K562 (cell line): Measurements from ENCODE around the gene IL17RB. TPM values are rescaled to one million over a fixed set of nuclear protein-coding genes. Genes with fewer than 3 reads are reported as not detected.

Source experiments
- HSF4 ChIP-seq: fragments of 250-450 bp; sonication (Bioruptor Pico); IDR thresholded peaks from 2 replicates; pipeline ENCODE4 v2.1.2; 2022; ENCODE audit warnings: mild to moderate bottlenecking, moderate library complexity, borderline replicate concordance
- polyA plus RNA-seq, 8 experiments: library from polyadenylated mRNA; depleted of rRNA in 4 of 8; stranded (reverse) in 5 of 8; unstranded in 3 of 8; fragments of >200 nt; fragmentation: Nextera tagmentation in 2 of 8; fragmentation: Illumina TruSeq in 1 of 8; extraction: Ambion mirVana in 2 of 8; extraction: Trizol in 1 of 8; gene quantifications; 2 replicates each; pipeline versions ENCODE4 v1.2.1 to v1.2.3, GENCODE V29; 2011 to 2014; ENCODE audit warnings: inconsistent platforms in 1 of 8, missing spikeins in 1 of 8
- total RNA-seq, 7 experiments: library from RNA; depleted of rRNA in 6 of 7; stranded (reverse); fragments of >200 nt in 6 of 7; fragmentation: Illumina TruSeq in 2 of 7; extraction: Trizol in 2 of 7; gene quantifications; 2 replicates each; pipeline versions ENCODE4 v1.2.1 to v1.2.3, GENCODE V29; 2011 to 2021; ENCODE audit warnings: low replicate concordance in 1 of 7
- TF ChIP-seq, protein P1 (sequence below), 2 experiments: fragments of 200-800 bp in 1 of 2; sonication (Bioruptor generic) in 1 of 2; sonication (generic) in 1 of 2; formaldehyde crosslinking in 1 of 2; IDR thresholded peaks in 1 of 2; conservative IDR thresholded peaks in 1 of 2; 2 replicates each; pipeline versions ENCODE4 v1.5.0 to v1.6.1; 2016 to 2020; ENCODE audit warnings: missing compliant biosample characterization in 1 of 2, missing genetic modification characterization in 1 of 2, missing genetic modification reagents in 1 of 2
- TF ChIP-seq, protein P2 (sequence below), 2 experiments: fragments of 450-650 bp in 1 of 2; sonication (generic) in 1 of 2; formaldehyde crosslinking in 1 of 2; IDR thresholded peaks; 2 replicates each; pipeline versions ENCODE4 v1.7.1 to v1.9.0; 2016 to 2022; ENCODE audit warnings: inconsistent platforms in 1 of 2, mild to moderate bottlenecking in 1 of 2, missing genetic modification reagents in 1 of 2

Gene IL17RB
- total and polyA plus RNA-seq, 9 of the 15 experiments (the other 6 are each of a cell fraction or from before 2014, with no cell fraction given) = 1.1 to 4.1 (median 1.7) TPM

DNA sequence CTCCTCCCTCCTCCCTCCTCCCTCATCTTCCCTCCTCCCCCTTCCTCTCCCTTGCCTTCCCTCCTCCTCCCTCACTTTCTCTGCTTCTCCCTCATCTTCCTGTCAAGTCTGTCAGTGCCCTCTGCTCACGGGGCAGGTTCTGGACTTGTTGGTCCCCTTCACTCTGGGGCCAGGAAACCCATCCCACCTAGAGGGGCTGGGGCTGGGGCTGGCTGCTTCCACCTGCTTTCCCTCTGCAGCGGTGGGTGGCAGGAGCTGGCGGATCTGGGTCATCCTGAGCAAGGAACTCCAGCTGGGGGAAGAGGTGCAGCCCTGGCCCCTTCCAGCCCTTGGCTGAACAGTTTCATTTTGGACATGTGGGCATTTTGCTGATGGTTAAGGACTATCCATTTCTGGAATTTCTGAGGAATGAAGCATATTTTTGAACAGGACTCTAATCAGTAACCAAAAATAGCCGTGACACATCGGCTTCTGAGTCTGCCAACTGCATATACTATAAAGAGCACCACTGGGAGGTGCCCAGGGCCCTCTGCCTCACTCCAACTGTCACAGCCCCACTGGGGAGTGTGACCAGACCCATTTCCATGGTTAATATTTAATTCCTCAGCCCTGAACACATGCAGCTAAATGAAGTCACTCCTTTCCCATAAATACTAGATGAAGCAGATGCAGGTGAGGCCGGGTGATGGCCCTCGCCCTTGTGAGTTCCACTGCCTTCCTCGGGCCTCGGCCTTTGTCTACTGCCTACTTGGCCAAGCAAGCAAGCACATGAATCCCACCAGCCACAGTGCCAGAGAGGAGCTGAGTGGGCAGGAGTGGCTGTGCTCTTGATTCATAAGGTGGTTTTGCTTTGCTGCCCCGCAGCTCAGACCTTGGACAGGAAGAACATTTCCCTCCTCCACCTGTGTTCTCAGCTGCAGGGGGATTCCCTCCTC, 39.9 kb upstream of the IL17RB start (continued):
- TF ChIP-seq, protein P1, sequence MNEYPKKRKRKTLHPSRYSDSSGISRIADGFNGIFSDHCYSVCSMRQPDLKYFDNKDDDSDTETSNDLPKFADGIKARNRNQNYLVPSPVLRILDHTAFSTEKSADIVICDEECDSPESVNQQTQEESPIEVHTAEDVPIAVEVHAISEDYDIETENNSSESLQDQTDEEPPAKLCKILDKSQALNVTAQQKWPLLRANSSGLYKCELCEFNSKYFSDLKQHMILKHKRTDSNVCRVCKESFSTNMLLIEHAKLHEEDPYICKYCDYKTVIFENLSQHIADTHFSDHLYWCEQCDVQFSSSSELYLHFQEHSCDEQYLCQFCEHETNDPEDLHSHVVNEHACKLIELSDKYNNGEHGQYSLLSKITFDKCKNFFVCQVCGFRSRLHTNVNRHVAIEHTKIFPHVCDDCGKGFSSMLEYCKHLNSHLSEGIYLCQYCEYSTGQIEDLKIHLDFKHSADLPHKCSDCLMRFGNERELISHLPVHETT (CRISPR knock-in tag; conservative IDR thresholded peaks at IDR 0.05 in 1 of 2, IDR thresholded peaks at IDR 0.05 in 1 of 2) = no peak
- TF ChIP-seq, protein P2, sequence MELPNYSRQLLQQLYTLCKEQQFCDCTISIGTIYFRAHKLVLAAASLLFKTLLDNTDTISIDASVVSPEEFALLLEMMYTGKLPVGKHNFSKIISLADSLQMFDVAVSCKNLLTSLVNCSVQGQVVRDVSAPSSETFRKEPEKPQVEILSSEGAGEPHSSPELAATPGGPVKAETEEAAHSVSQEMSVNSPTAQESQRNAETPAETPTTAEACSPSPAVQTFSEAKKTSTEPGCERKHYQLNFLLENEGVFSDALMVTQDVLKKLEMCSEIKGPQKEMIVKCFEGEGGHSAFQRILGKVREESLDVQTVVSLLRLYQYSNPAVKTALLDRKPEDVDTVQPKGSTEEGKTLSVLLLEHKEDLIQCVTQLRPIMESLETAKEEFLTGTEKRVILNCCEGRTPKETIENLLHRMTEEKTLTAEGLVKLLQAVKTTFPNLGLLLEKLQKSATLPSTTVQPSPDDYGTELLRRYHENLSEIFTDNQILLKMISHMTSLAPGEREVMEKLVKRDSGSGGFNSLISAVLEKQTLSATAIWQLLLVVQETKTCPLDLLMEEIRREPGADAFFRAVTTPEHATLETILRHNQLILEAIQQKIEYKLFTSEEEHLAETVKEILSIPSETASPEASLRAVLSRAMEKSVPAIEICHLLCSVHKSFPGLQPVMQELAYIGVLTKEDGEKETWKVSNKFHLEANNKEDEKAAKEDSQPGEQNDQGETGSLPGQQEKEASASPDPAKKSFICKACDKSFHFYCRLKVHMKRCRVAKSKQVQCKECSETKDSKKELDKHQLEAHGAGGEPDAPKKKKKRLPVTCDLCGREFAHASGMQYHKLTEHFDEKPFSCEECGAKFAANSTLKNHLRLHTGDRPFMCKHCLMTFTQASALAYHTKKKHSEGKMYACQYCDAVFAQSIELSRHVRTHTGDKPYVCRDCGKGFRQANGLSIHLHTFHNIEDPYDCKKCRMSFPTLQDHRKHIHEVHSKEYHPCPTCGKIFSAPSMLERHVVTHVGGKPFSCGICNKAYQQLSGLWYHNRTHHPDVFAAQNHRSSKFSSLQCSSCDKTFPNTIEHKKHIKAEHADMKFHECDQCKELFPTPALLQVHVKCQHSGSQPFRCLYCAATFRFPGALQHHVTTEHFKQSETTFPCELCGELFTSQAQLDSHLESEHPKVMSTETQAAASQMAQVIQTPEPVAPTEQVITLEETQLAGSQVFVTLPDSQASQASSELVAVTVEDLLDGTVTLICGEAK (IDR thresholded peaks at IDR 0.05) = no peak
- TF ChIP-seq, protein P2 (CRISPR knock-in tag; IDR thresholded peaks at IDR 0.05) = no peak
- no peak for TF ChIP-seq HSF4
